ENCODE results near the gene METRN. TPM values are rescaled to one million over a fixed set of nuclear protein-coding genes. Genes with fewer than 3 reads are reported as not detected.

Gene METRN
- total RNA-seq, 4 donors from 2014 or later, result 4.0 to 33.8 (median 8.9) TPM

DNA sequence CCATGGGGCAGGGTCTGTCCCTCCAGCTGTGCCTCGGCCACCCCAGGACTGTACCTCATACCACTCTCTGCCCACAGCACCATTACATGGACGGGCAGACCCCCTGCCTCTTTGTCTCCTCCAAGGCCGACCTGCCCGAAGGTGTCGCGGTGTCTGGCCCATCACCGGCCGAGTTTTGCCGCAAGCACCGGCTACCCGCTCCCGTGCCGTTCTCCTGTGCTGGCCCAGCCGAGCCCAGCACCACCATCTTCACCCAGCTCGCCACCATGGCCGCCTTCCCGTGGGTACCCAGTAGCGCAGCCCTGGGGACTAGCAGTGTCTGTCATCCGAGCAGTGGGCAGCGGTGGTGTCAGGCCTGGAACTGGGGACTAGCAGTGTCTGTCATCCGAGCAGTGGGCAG lies 42.1 kb upstream of the METRN start:
- H3K36me3 ChIP-seq, result peaks cover 0 to 50% (median 0%) of the 10 kb centered on the region in 3 donors
- no peak overlapping the region for H3K27ac ChIP-seq
- no peaks in the 10 kb centered on the region for H3K9me3 ChIP-seq
- peaks cover 13 to 43% (median 22%) of the 10 kb centered on the region in 4 donors for H3K4me1 ChIP-seq
- no peak for DNase-seq
- H3K4me3 ChIP-seq, result no peak overlapping the region
- TF ChIP-seq, protein P1, sequence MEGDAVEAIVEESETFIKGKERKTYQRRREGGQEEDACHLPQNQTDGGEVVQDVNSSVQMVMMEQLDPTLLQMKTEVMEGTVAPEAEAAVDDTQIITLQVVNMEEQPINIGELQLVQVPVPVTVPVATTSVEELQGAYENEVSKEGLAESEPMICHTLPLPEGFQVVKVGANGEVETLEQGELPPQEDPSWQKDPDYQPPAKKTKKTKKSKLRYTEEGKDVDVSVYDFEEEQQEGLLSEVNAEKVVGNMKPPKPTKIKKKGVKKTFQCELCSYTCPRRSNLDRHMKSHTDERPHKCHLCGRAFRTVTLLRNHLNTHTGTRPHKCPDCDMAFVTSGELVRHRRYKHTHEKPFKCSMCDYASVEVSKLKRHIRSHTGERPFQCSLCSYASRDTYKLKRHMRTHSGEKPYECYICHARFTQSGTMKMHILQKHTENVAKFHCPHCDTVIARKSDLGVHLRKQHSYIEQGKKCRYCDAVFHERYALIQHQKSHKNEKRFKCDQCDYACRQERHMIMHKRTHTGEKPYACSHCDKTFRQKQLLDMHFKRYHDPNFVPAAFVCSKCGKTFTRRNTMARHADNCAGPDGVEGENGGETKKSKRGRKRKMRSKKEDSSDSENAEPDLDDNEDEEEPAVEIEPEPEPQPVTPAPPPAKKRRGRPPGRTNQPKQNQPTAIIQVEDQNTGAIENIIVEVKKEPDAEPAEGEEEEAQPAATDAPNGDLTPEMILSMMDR (IDR thresholded peaks at IDR 0.05), result no peak
- no peak for TF ChIP-seq POLR2A (IDR thresholded peaks at IDR 0.05)
- no peaks in the 10 kb centered on the region for H3K27me3 ChIP-seq

DNA sequence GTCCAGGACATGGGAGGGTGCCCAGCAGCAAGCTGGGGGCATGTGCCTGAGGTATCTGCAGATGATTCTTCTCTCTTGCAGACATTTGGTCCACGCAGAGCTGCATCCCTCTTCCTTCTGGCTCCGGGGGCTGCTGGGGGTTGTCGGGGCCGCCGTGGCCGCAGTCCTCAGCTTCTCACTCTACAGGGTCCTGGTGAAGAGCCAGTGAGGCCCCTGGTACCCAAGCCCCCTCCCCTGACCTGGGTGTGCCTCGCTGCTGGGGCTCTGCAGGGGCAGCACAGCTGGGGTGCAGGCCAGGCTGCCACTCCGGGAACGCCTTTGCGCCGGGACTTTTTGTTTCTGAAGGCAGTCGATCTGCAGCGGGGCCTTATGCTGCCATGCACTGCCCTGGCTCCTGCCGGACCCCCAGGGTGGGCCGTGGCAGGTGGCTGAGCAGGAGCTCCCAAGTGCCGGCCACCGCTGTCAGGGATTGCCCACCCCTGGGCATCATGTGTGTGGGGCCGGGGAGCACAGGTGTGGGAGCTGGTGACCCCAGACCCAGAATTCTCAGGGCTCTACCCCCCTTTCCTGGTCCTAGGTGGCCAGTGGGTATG lies 41.4 kb upstream of the METRN start:
- Histone ChIP-seq H3K36me3 (peaks cover 0 to 50% (median 0%) of the 10 kb centered on the region in 3 donors), H3K9me3 (no peaks in the 10 kb centered on the region), H3K4me3 (no peak overlapping the region), H3K27me3 (no peaks in the 10 kb centered on the region), H3K4me1 (peaks cover 13 to 43% (median 23%) of the 10 kb centered on the region in 4 donors), H3K27ac (no peak overlapping the region)
- no peak for TF ChIP-seq POLR2A (IDR thresholded peaks at IDR 0.05)
- TF ChIP-seq, protein P1 (IDR thresholded peaks at IDR 0.05), result no peak
- DNase-seq, result no peak

DNA sequence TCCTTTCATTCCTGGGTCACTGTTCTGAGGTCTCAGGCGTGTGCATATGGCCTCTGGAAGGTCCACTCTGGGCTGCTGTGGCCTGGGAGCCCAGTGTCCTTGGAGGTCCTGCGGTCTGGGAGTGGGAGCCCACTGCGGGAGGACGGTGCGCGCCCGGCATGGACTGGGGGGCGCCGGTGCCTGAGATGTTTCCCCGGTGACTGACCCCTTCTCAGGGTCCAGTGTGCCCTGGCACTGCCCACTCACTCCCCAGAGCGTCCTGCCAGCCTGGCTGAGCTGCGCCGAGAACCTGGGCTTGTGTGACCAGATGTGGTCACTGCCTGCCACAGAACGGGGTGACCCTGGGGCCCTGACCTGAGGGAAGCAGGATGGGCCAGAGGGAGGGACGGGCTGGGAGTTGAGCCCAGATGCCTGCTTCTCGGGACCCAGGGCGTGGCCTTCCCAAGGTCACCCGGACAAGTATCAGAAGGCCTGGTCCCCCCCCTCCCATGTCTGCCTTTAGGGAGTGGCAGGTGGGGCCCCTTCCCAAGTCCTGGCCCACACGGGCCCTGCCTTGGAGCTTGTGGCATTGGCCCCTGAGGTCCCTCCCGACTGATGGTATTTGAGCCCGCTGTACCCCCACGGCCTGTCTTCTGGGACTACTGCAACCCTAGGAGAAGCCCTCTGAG lies 40.6 kb upstream of the METRN start:
- Histone ChIP-seq H3K4me1 (peaks cover 12 to 37% (median 22%) of the 10 kb centered on the region in 4 donors), H3K27ac (no peak overlapping the region)
- no peak for TF ChIP-seq POLR2A (IDR thresholded peaks at IDR 0.05)
- TF ChIP-seq, protein P1 (IDR thresholded peaks at IDR 0.05), result no peak

DNA sequence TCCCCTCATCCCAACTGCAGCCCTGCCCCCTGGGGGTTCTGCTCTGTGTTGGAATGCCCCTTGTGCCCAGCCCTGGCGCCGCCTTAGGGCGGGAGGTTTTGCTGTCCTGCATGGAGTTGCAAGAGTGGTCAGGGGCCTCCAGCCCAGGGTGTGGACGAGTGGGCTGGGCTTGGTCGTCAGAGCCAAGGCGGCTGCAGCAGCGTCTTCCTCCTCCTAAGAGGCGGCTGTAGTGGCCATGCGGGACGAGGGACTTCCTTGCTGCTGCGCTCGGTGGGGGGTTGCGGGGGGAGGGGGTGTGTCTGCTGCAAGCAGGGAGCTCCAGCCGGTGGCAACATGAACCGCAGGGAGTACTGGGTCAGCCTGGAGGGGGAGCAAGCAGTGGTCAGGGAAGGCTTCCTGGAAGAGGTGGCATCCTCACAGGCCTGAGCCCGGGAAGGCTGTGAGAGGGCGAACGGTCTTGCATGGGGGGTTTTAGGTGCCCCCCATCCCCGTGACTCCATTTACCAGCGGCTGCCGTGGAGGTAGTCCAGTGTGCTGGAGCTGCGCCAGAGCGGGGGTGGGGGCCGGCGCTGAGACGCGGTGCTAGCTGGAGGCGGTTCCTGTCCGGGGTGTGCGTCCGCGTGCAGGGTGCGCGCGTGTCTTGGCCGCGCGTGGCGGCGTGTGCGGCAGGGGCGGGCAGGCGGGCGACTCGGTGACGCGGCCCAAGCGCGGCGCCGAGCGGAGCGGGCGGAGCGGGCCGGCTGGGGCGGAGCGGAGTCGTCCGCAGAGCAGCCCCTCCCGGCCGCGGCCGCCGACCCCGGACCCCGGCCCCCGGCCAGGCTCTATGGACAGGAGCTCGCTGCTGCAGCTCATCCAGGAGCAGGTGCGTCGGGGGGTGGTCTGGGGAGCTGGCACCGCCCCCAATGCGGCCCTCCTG lies 39.7 kb upstream of the METRN start, which contains the start of gene RHBDL1:
RHBDL1 (plus strand) TSS at position 704 of the 916 bp plus-strand sequence; CDS start at position 824, 120 bp downstream.
- no peaks in the 10 kb centered on the region for H3K27me3 ChIP-seq
- H3K27ac ChIP-seq, result peak within 1 kb of the TSS in 1 of 4 donors; percentile 57
- DNase-seq, result no peak
- peaks cover 12 to 35% (median 24%) of the 10 kb centered on the region in 4 donors for H3K4me1 ChIP-seq
- peaks cover 0 to 40% (median 0%) of the 10 kb centered on the region in 3 donors for H3K36me3 ChIP-seq
- peak within 1 kb of the TSS; percentile 15 to 64 (median 36) for H3K4me3 ChIP-seq
- H3K9me3 ChIP-seq, result no peaks in the 10 kb centered on the region
- TF ChIP-seq, protein P1 (IDR thresholded peaks at IDR 0.05), result no peak
- TF ChIP-seq POLR2A (IDR thresholded peaks at IDR 0.05), result no peak

More for the DNA sequence above, 40.6 kb upstream of the METRN start:
- no peak for DNase-seq
- H3K4me3 ChIP-seq, result no peak overlapping the region
- no peaks in the 10 kb centered on the region for H3K9me3 ChIP-seq
- no peaks in the 10 kb centered on the region for H3K27me3 ChIP-seq
- peaks cover 0 to 49% (median 0%) of the 10 kb centered on the region in 3 donors for H3K36me3 ChIP-seq

DNA sequence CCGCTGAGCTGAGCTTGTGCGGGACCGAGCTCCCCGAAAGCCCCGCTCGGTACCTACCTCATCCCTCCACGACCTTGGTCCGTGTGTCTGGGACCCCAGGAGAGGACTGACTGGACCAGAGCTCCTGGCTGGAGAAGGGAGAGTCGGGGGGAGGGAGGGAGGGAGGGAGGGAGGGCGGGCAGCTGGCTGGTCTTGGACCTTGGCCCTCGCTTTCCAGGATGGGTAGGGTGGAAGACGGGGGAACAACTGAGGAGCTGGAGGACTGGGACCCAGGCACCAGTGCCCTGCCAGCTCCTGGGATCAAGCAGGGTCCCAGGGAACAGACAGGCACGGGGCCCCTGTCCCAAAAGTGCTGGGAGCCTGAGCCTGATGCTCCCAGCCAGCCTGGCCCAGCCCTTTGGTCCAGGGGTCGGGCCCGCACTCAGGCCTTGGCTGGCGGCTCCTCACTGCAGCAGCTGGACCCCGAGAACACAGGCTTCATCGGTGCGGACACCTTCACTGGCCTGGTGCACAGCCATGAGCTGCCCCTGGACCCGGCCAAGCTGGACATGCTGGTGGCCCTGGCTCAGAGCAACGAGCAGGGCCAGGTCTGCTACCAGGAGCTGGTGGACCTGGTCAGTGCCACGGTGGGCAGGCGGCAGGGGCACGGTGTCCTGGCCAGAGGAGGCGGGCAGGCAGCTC lies 38.9 kb upstream of the METRN start:
- DNase-seq, result peak in 1 of 3 donors; percentile 72
- Histone ChIP-seq H3K36me3 (peaks cover 0 to 32% (median 0%) of the 10 kb centered on the region in 3 donors), H3K4me3 (peak overlapping the region; percentile 15 to 64 (median 36)), H3K4me1 (peaks cover 13 to 39% (median 26%) of the 10 kb centered on the region in 4 donors), H3K9me3 (no peaks in the 10 kb centered on the region), H3K27me3 (no peaks in the 10 kb centered on the region), H3K27ac (peak overlapping the region in 1 of 4 donors; percentile 57)
- TF ChIP-seq, protein P1 (IDR thresholded peaks at IDR 0.05), result no peak
- TF ChIP-seq POLR2A (IDR thresholded peaks at IDR 0.05), result no peak

All from Peyer's patch (tissue), 4 donors.